Esophagus muscularis mucosa (tissue), 3 donors: ENCODE data around the gene COMTD1.

Experiments used
- CTCF ChIP-seq, 3 experiments: fragments of 200-600 bp in 2 of 3; fragments of 450-650 bp in 1 of 3; sonication (generic) in 2 of 3; IDR thresholded peaks; one replicate each; pipeline ENCODE4 v1.5.1; 2017 to 2019; ENCODE audit warnings: antibody characterized with exemption in 3 of 3, mild to moderate bottlenecking in 2 of 3, moderate library complexity in 1 of 3
- POLR2A ChIP-seq: fragments of 450-650 bp; IDR thresholded peaks from one replicate; pipeline ENCODE4 v1.6.1; 2017; ENCODE audit warnings: antibody characterized with exemption, moderate library complexity, mild to moderate bottlenecking, low read depth
- POLR2AphosphoS5 ChIP-seq, 2 donors: sonication (generic); formaldehyde crosslinking; IDR thresholded peaks; one replicate each; pipeline ENCODE4 v1.6.1; 2017; ENCODE audit warnings: antibody characterized with exemption in 2 of 2

DNA sequence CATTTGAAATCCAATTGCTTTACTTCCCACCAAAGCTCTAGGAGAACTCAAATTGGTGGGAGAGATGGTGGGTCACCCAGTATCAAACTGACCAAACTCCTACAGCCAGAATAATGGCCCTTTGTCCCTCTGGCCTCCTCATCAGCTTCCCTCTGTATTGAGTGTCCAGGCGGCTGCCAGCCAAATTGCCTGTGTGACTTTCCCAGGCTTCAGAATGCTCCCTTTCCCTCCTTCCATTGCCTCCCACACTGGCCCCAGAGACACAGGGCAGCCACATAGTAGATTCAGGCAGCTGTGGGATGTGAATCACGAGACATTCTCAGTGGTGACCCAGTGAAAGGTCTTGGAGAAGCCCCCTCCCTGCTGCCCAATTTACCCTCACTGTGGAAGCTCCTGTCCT is 37.9 kb downstream of the COMTD1 start:
- no peak for TF ChIP-seq CTCF (IDR thresholded peaks at IDR 0.05)
- no peak for TF ChIP-seq POLR2A
- TF ChIP-seq POLR2AphosphoS5 (IDR thresholded peaks at IDR 0.05), result no peak
